GM19238 (cell line): ENCODE data around the gene NR2F2.

Source experiments
- DNase-seq: peaks from one replicate; pipeline ENCODE4 v3.0.0; 2011; ENCODE audit warnings: low spot score; ENCODE audit not compliant: insufficient read length

NR2F2 gene

GRCh38 chr15:96341513-96342405 is 11.3 kb downstream of the NR2F2 start:
- DNase-seq, result no peak

- no peak for DNase-seq
Observed at GRCh38 chr15:96342406-96343112, 12.1 kb downstream of the NR2F2 start.

GRCh38 chr15:96343113-96344059 is 12.9 kb downstream of the NR2F2 start:
- no peak for DNase-seq

- DNase-seq, result no peak
Observed at GRCh38 chr15:96344060-96344705, 13.7 kb downstream of the NR2F2 start.

GRCh38 chr15:96344706-96345559 is 14.4 kb downstream of the NR2F2 start:
- no peak for DNase-seq

- DNase-seq, result no peak
Observed at GRCh38 chr15:96345560-96346399, 15.3 kb downstream of the NR2F2 start.

GRCh38 chr15:96346409-96346970 is 16.0 kb downstream of the NR2F2 start:
- no peak for DNase-seq

- no peak for DNase-seq
Observed at GRCh38 chr15:96347181-96348111, 16.9 kb downstream of the NR2F2 start.

- DNase-seq, result no peak
Observed at GRCh38 chr15:96348112-96349027, 17.9 kb downstream of the NR2F2 start.

- no peak for DNase-seq
Observed at GRCh38 chr15:96349034-96349856, 18.7 kb downstream of the NR2F2 start.

GRCh38 chr15:96349857-96350720 is 19.6 kb downstream of the NR2F2 start:
- no peak for DNase-seq

- no peak for DNase-seq
Observed at GRCh38 chr15:96350934-96351724, 20.6 kb downstream of the NR2F2 start.

GRCh38 chr15:96351761-96352603 is 21.5 kb downstream of the NR2F2 start:
- no peak for DNase-seq
